HEK293T (cell line): Measurements from ENCODE around the gene CSRNP2.

Experiments used
- BHLHE40 ChIP-seq: fragments of 450-650 bp; IDR thresholded peaks from 2 replicates; pipeline ENCODE4 v1.6.1; 2016; ENCODE audit warnings: mild to moderate bottlenecking, moderate library complexity, borderline replicate concordance
- FOXK2 ChIP-seq: fragments of 450-650 bp; IDR thresholded peaks from 2 replicates; pipeline ENCODE4 v1.6.1; 2016; ENCODE audit warnings: mild to moderate bottlenecking
- FOXM1 ChIP-seq: fragments of 450-650 bp; IDR thresholded peaks from 2 replicates; pipeline ENCODE4 v1.6.1; 2017; ENCODE audit warnings: mild to moderate bottlenecking, borderline replicate concordance
- HDGF ChIP-seq: fragments of 450-650 bp; IDR thresholded peaks from 2 replicates; pipeline ENCODE4 v1.6.1; 2017; ENCODE audit warnings: antibody characterized with exemption, borderline replicate concordance
- SP1 ChIP-seq: fragments of 450-650 bp; IDR thresholded peaks from 2 replicates; pipeline ENCODE4 v1.6.1; 2017
- ZNF384 ChIP-seq: fragments of 450-650 bp; IDR thresholded peaks from 2 replicates; pipeline ENCODE4 v1.6.1; 2016

DNA sequence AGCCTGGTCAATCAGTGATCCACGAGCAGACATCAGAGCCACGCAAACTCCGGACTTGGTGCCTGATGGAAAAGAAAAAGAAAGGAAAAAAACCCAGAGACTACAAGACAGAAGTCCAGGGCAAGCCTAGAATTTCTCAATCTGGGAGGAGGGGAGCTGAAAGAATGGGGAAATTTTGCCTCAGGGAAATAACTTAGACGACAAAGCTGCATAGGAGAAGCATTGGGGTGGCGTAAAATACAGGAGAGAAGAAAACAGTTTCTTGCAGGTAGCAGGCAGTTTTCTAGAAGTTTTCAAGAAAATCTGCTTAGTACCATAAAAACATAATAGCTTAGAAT, 54.6 kb downstream of the CSRNP2 start:
- TF ChIP-seq BHLHE40 = no peak
- no peak for TF ChIP-seq FOXK2
- no peak for TF ChIP-seq FOXM1
- TF ChIP-seq SP1 = no peak
- TF ChIP-seq ZNF384 = no peak
- no peak for TF ChIP-seq HDGF
